HG03558 (cell line): ENCODE measurements around the gene HES4.
"Not testable (repeated sequence)": the region's sequence is repeated elsewhere in the genome, so short reads cannot be mapped to it uniquely, and the experiment has no call there.

Source experiments
- ATAC-seq: cut with Tn5 transposase; IDR thresholded peaks from one replicate; pipeline ENCODE4 v1.9.1; 2021; ENCODE audit warnings: moderate number of reproducible peaks; ENCODE audit not compliant: unreplicated experiment; ENCODE audit errors: extremely low read depth

Gene HES4

DNA sequence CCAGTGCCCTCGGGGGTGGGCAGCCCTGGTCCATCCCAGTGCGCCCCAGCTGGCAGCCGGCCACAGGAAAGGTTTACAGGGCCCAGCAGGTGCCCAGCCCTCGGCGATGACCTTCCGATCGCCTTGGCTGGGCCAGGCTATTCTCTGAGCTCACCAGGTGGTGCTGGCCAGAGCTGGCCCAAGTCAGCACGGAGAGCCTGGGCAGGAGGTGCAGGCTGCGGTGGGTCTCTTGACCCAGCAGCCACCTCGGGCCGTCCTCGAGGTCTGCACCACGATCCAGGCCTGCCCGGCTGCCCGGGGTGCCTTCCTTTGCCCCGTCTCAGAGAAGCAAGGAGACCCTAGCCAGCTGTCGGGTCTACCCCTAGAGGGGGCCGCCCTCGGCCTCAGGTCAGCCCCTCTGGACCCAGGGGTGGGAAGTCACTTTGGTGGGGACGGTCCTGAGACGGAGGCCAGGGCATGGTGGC, 18.4 kb downstream of the HES4 start:
- no peak for ATAC-seq

DNA sequence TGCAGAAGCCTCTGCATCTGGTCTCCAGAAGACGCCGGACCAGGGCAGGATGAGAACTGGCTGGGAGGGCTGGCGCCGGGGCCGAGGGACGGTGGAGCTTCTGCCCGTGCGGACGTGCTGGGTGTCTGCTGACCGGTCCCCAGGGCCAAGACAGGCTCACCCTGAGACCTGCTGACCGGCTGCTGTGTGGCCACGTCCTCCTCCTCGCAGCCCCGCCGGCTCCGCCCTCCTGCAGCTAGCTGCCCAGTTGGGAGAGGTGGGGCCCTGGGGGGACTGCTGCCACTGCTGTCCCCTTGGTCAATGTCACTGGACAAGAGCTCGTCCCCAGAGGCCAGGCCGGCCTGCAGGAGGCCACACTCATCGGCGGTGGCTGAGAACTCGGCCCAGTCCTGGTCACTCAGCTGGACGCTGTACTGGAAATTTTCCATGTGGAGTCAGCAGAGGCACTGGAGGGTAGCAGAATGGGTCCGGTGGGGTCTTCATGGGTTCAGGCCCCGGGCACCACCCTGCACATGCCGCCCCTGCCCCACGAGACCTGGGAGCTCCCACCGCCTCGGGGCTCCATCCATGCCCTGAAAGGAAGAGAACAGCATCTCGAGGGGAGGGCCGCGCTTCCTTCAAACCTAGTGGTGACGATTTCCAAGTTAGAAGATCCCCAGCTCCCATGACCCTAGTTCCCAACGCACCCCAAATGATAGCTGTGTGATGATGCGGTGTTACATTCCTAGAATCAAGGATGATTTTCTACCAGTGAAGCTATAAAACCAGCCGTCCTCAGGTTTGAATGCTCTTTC, 19.1 kb downstream of the HES4 start:
- ATAC-seq = no peak

DNA sequence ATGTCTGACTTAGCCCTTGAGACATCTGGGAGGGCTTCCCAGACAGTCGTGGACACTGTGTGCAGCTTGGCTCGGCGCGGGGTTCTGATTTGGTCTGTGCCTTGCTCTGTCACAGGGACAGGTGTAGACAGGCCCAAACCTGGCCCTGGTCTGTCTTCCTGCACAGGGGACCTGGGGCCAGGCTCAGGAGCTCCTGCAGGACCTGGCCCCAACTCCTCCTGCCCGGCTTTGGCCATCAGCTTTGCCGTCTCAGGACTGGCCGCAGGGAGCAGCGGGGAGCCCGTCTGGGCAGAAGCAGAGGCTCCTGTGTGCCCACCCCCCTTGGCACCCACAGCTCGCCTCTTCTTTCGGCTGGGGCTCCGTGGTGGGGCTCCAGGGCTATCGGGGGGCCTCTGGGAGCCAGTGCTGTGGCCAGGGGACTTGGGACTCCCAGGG, 19.7 kb downstream of the HES4 start:
- no peak for ATAC-seq

DNA sequence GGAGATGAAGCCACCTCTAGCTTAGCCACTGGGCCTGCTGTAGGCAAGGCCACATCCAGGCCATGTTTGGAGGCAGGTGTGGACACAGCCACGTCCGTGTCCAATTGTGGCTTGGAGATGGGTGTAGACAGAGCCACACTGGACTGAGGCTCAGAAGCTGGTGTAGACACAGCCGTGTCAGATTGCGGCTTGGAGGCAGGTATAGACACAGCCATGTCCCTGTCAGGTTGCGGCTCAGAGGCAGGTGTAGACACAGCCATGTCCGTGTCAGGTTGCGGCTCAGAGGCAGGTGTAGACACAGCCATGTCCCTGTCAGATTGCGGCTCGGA, 20.2 kb downstream of the HES4 start:
- ATAC-seq = no peak

- no peak for ATAC-seq
Measured at GRCh38 chr1:978835-979743, 20.8 kb downstream of the HES4 start.

DNA sequence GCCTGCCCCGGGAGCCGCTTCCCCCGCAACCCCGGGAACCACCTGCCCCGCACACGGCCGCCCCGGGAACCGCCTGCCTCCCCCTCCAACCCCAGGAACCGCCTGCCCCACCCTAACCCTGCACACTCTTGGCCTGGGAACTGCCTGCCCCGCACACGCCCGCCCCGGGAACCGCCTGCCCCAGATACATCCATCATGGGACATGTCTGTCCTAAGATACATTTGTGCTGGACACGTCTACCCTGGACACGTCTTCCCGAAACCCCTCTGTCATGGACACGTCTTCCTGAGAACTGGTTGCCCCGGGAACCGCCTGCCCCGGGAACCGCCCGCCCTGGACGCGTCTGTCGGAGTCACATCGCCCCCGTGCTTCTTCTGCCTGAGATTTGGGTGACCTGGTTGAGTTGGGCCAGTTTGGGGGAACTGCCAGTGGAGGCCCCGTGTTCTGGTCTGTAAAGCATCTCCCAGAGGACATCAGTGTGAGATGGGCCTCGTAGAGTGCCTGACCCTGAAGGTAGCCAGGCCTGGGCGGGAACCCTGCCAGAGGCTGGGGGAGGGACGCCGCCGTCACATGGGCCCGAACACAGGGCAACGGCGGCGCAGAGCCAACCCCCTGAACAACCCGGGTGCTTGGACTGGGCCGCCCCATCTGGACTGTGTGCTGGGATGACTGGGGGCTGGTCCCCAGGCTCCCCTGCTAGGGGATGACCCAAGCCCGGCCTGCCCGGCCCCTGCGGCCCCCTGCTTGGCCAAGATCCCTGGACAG, 21.6 kb downstream of the HES4 start:
- no peak for ATAC-seq

DNA sequence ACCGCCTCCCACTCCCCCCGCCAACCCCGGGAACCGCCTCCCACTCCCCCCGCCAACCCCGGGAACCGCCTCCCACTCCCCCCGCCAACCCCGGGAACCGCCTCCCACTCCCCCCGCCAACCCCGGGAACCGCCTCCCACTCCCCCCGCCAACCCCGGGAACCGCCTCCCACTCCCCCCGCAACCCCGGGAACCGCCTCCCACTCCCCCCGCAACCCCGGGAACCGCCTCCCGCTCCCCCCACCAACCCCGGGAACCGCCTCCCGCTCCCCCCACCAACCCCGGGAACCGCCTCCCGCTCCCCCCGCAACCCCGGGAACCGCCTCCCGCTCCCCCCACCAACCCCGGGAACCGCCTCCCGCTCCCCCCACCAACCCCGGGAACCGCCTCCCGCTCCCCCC, 23.1 kb downstream of the HES4 start:
- ATAC-seq = not testable (repeated sequence)

DNA sequence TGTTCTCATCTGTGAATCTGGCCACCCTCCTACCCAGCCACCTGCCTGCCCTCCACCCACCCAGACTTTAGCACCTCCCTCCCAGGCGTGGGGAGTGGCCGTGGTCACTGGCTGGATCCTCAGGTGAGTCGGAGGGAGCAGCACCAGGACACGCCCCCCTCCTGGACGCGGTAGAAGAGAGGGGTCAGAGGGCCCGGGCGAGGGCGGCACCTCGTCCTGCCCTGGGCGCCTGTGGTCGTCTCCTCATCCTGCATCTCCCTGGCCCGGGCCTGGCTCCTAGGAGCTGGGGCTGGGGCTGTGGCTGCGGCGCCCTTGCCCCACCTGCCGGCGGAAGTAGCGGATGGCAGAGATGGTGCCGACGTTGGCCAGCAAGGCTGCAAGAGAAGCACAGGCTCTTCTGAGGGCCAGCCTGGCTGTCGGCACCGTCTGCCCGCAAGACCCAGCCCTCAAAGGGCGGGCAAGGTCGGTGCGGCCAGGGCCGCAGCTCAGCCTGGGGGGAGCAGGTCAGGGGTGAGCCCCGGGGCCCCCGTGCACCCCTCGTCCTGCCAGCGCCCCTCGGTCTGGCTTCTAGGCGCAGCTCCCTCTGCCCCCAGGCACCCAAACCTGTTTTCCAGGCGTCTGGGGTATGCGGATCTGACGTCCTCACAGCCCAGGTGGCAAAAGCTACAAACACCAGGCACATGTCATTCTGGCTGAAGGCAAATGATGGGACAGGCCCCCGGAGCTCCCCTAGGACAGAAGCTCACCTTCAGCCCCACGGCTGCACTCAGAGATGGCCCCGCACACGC, 23.8 kb downstream of the HES4 start:
- ATAC-seq = no peak

DNA sequence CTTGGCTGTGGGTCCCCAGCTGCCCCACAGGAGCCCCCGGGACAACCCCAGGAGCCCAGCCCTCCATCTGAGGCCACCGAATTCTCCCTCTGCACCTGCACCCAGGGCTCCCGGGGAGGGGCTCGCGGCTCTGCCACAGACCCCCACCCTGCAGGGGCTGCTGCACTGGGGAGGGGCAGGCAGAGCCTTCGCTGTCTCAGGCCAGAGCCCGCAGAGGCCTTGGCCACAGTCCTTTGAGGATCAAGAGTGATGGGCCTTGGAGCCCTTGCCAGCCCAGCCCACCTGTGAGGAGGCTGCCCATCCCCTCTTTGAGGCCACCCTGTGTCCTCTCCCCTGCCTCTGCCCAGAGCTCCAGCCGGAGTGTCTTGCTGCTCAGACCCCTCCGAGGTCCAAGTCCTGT, 24.5 kb downstream of the HES4 start:
- no peak for ATAC-seq

DNA sequence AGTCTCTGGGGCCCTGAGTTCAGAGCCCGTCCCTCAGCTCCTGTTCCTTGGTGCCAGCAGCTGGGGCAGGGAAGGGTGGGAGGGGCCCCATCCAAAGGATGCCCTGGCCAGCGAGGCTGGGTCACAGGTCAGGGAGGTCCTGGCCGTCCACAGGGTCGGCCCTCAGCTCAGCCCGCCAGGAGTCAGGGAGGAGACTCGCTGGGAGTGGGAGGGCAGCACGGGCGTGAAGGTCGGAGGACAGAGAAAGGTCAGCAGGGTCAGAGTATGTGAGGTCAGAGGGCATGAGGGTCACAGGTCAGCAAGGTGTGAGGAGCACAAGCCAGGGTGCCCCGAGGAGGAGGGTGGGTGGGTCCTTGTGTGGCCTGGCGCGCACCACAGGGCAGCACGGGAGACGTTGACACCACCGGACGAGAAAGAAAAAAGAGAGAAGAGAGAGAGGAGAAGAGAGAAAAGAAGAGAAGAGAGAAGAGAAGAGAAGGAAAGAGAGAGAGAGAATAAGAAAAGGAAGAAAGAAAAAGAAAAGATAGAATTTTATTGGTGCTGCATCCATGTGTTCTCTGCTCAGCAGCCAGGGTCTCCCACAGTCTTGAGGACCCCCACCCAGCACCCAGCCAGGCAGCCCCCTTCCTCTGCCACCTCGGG, 25.1 kb downstream of the HES4 start:
- ATAC-seq = no peak

GRCh38 chr1:974293-974640, 25.6 kb downstream of the HES4 start:
- no peak for ATAC-seq

- ATAC-seq = no peak
Measured at GRCh38 chr1:973459-974292, 26.2 kb downstream of the HES4 start.

GRCh38 chr1:972726-973458, 27.0 kb downstream of the HES4 start:
- no peak for ATAC-seq

GRCh38 chr1:971751-972506, 28.0 kb downstream of the HES4 start:
- ATAC-seq = no peak

DNA sequence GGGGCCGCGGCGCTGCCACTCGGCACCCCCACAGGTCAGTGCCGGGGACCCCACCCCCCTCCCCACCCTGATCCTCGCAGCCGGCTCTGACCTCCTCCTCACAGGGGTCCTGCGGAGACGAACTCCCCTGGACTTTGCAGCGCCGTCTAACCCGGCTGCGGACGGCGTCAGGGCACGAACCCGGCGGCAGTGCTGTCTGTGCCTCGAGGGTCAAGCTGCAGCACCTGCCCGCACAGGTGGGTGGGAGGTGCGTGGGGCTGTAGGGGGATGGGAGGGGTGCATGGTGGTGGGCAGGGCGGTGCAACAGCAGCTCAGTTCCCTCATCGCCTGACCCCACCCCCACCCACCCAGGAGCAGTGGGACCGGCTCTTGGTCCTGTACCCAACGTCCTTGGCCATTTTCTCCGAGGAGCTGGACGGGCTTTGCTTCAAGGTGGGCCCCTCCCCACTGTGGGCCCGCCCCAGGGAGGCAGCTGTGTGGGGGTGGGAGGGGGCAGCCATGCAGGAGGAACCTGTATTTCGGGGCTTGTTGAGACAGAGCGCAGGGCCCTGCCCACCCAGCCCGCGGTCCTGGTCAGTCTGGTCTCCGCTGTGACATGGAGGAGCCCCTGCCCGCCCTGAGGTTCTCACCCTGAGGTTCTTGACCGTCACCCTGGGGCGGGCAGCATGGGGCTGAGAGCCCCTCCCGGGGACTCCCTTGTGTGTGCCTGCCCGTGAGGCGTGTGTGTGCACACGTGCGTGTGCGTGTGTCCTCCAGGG, 28.7 kb downstream of the HES4 start:
- no peak for ATAC-seq

DNA sequence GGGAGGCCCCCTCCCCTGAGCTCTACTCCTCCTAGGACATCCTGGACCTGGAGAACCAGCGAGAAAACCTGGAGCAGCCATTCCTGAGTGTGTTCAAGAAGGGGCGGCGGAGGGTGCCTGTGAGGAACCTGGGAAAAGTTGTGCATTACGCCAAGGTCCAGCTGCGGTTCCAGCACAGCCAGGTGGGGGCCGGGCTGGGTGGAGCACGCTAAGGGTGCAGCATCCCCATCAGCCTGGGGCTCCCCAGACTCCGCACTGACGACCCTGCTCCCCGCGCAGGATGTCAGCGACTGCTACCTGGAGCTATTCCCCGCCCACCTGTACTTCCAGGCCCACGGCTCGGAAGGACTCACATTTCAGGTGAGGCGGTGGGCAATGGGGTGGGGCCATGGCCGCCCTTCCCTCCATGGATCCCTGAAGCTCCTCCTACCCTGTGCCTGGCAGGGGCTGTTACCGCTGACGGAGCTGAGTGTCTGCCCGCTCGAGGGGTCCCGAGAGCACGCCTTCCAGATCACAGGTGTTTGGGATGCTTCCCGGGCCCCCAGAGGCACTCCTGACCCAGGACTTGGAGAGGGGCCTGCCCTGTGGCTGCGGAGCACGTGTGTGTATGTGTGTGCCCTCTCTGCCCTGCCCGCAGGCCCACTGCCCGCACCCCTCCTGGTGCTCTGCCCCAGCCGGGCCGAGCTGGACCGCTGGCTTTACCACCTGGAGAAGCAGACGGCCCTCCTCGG, 29.5 kb downstream of the HES4 start:
- no peak for ATAC-seq
